22Rv1 (cell line): ENCODE data around the gene ACOXL.

Experiments used
- CTCF ChIP-seq: fragments of 450-650 bp; IDR thresholded peaks from 2 replicates; pipeline ENCODE4 v1.5.1; 2017; ENCODE audit warnings: mild to moderate bottlenecking
- ZFX ChIP-seq: fragments of 450-650 bp; IDR thresholded peaks from 2 replicates; pipeline ENCODE4 v1.6.1; 2017; ENCODE audit warnings: antibody characterized with exemption, borderline replicate concordance

DNA sequence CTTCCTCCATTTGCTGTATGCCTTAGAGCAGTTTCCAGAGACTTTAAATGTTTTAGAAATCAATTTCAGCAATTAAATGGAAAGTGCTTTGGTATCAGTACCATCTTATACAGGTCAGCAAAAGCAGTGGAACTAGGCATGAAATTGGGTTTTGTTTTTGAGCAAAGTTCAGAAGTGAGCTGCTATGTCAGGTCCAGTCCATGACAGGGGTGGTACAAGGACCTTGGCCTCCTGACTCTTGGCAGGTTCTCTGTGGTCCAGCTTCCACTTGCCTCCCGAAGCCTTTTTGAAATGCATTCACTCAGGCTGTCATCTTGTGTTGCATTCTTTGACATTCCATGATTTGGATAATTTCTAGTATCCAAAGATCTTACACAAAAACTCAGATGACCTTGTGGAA lies 159.3 kb downstream of the ACOXL start:
- TF ChIP-seq CTCF = no peak
- TF ChIP-seq ZFX = no peak
